ENCODE measurements around the gene COX6A2.

COX6A2 gene

DNA sequence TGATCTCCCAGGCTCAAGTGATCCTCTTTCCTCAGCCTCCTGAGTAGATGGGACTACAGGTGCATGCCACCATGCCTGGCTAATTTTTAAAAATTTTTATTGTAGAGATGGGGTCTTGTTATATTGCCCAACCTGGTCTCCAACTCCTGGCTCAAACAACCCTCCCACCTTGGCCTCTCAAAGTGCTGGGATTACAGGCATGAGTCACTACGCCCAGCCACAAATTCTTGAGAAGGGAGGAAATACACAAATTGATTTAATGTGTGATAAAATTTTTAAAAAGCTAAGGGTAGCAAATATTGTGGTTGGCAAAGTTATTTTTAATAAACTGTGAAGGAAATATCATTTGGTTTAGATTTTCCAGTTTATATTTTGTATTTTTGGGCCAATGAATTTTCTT lies 25.5 kb downstream of the COX6A2 start:
- no peaks in the 10 kb centered on the region for H3K36me3 Mint-ChIP-seq (ENCODE audit: low read depth)
- H3K4me3 Mint-ChIP-seq: no peak overlapping the region
- peaks cover 2% of the 10 kb centered on the region for H3K9me3 Mint-ChIP-seq
- TF ChIP-seq, protein P1, sequence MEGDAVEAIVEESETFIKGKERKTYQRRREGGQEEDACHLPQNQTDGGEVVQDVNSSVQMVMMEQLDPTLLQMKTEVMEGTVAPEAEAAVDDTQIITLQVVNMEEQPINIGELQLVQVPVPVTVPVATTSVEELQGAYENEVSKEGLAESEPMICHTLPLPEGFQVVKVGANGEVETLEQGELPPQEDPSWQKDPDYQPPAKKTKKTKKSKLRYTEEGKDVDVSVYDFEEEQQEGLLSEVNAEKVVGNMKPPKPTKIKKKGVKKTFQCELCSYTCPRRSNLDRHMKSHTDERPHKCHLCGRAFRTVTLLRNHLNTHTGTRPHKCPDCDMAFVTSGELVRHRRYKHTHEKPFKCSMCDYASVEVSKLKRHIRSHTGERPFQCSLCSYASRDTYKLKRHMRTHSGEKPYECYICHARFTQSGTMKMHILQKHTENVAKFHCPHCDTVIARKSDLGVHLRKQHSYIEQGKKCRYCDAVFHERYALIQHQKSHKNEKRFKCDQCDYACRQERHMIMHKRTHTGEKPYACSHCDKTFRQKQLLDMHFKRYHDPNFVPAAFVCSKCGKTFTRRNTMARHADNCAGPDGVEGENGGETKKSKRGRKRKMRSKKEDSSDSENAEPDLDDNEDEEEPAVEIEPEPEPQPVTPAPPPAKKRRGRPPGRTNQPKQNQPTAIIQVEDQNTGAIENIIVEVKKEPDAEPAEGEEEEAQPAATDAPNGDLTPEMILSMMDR (IDR thresholded peaks at IDR 0.05; ENCODE audit: unreplicated experiment in 3 of 3): no peak
- H3K27ac Mint-ChIP-seq: no peak overlapping the region
- no peaks in the 10 kb centered on the region for H3K4me1 Mint-ChIP-seq
- peaks cover 22% of the 10 kb centered on the region for H3K27me3 Mint-ChIP-seq (ENCODE audit: low read depth)

DNA sequence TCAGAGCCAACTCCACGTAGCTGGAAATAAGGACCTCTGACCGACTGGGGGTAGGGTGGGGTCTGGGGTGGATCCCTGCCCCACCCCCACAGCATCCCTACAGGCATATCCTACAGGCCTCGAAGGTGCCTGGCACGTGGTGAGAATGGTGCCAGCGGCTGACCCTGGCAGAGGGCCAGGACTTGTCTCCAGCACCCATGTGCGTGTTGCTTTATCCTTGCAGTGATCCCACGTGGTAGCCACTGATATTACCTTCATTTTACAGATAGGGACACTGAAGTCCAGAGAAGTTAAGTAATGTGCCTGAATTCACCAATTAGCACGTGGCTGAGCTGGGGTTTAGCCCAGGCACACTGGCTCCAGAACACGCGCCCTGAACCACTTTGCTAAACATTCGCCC lies 26.7 kb downstream of the COX6A2 start:
- Mint-ChIP-seq H3K27ac (no peak overlapping the region), H3K4me1 (no peaks in the 10 kb centered on the region), H3K36me3 (ENCODE audit: low read depth) (no peaks in the 10 kb centered on the region), H3K27me3 (ENCODE audit: low read depth) (peaks cover 13% of the 10 kb centered on the region), H3K9me3 (peaks cover 2% of the 10 kb centered on the region), H3K4me3 (no peak overlapping the region)
- TF ChIP-seq, protein P1 (IDR thresholded peaks at IDR 0.05; ENCODE audit: unreplicated experiment in 3 of 3): no peak

DNA sequence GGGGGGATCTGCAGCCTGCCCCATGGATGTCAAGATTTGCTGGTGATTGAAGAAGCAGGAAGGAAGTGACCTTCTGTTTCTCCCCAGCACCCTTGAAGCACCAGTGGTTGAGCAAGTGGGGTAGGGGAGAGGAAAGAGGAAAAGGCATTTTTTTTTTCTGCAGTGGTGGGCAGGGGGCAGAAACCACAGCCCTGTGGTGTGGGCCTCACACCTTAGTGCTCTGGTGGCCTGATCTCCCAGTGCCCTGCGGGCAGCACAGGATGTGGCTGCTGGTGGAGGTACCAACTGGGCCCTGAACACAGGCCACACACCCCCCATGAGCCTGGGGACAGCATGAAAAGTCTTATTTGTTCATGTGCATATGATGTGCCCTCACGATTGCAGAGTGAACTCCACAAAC lies 28.0 kb downstream of the COX6A2 start:
- no peak overlapping the region for H3K27ac Mint-ChIP-seq

DNA sequence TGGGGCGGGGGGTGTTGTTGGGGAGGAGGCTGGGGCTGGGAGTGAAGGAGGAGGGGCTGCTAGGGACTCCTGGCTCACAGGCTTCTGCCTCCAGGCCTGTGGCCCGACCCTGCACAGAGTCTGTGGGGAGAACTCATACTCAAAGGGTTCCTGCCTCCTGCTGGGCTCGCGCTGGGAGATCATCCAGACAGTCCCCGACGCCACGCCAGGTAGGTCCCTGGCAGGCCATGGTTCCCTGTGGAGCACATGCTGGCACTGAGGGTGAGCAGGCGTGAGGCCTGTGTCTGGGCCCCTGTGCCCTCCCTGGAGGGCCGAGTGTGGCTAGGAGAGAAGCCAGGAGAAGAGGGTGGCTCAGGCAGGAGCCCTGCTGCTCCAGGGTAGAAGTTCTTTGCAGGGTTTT lies 30.5 kb downstream of the COX6A2 start:
- Mint-ChIP-seq H3K36me3 (ENCODE audit: low read depth) (no peaks in the 10 kb centered on the region), H3K9me3 (peaks cover 2% of the 10 kb centered on the region), H3K4me1 (no peaks in the 10 kb centered on the region), H3K4me3 (no peak overlapping the region), H3K27ac (no peak overlapping the region), H3K27me3 (ENCODE audit: low read depth) (peaks cover 13% of the 10 kb centered on the region)
- TF ChIP-seq, protein P1 (IDR thresholded peaks at IDR 0.05; ENCODE audit: unreplicated experiment in 3 of 3): no peak

More for the DNA sequence above, 28.0 kb downstream of the COX6A2 start:
- peaks cover 13% of the 10 kb centered on the region for H3K27me3 Mint-ChIP-seq (ENCODE audit: low read depth)
- H3K4me3 Mint-ChIP-seq: no peak overlapping the region
- no peaks in the 10 kb centered on the region for H3K36me3 Mint-ChIP-seq (ENCODE audit: low read depth)
- no peaks in the 10 kb centered on the region for H3K4me1 Mint-ChIP-seq
- peaks cover 2% of the 10 kb centered on the region for H3K9me3 Mint-ChIP-seq
- TF ChIP-seq, protein P1 (IDR thresholded peaks at IDR 0.05; ENCODE audit: unreplicated experiment in 3 of 3): no peak

DNA sequence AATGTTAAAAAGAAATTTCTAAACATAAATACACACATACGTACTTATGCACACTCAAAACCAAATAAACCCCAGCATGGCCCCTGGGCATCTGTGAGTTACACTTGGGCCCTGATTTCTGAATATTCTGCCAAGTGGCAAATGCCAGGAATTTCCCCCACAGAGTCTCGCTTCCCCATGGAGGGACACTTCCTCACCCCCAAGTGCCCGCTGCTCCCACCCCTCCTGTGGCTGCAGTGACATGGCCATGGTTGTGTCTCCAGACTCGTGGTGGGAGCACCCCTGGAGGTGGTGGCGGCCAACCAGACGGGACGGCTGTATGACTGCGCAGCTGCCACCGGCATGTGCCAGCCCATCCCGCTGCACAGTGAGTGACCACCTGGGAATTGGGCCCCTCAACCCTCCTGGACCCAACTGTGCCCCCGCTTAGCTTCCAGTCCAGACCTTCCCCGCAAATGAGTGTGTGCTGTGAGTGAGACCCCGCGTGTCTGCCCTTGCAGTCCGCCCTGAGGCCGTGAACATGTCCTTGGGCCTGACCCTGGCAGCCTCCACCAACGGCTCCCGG lies 31.0 kb downstream of the COX6A2 start:
- TF ChIP-seq, protein P1 (IDR thresholded peaks at IDR 0.05; ENCODE audit: unreplicated experiment in 3 of 3): no peak
- Mint-ChIP-seq H3K4me3 (no peak overlapping the region), H3K9me3 (peaks cover 2% of the 10 kb centered on the region), H3K27me3 (ENCODE audit: low read depth) (peaks cover 13% of the 10 kb centered on the region), H3K36me3 (ENCODE audit: low read depth) (no peaks in the 10 kb centered on the region), H3K4me1 (no peaks in the 10 kb centered on the region), H3K27ac (no peak overlapping the region)

DNA sequence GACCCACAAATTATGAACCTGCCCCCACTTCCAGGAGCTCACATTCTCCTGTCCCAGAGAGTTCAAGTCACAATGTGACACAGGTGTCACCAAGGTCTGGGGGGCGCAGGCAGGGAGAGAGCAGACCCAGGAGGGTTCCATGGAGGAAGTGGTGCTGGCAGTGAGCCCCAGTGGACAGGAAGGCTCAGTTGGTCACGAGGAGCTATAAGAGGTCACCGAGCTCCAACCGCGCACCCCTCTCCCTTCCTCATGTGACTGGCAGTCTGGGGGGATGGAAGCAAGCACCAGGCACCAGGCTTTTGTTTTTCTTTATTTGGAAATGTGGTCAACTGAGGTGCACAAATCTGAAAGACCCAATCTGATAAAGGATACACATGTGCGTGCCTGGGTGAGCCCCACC lies 32.5 kb downstream of the COX6A2 start:
- peaks cover 13% of the 10 kb centered on the region for H3K27me3 Mint-ChIP-seq (ENCODE audit: low read depth)

More for the DNA sequence above, 32.5 kb downstream of the COX6A2 start:
- Mint-ChIP-seq H3K9me3 (peaks cover 2% of the 10 kb centered on the region), H3K4me3 (no peak overlapping the region), H3K36me3 (ENCODE audit: low read depth) (no peaks in the 10 kb centered on the region), H3K4me1 (no peaks in the 10 kb centered on the region), H3K27ac (no peak overlapping the region)
- TF ChIP-seq, protein P1 (IDR thresholded peaks at IDR 0.05; ENCODE audit: unreplicated experiment in 3 of 3): no peak

Measured in nephron (organoid).